Ascending aorta (tissue), 2 donors: ENCODE data around the gene CDHR5. TPM values are rescaled to one million over a fixed set of nuclear protein-coding genes. Genes with fewer than 3 reads are reported as not detected.

Source experiments
- DNase-seq, 2 donors: peaks; one replicate each; pipeline ENCODE4 v3.0.0-alpha.2; 2019; ENCODE audit warnings: low spot score in 2 of 2
- H3K27ac ChIP-seq, 2 donors: fragments of 200-600 bp; sonication (generic); one replicate each; pipeline ENCODE4 v1.5.1; 2016 to 2017; ENCODE audit warnings: mild to moderate bottlenecking in 1 of 2
- H3K27me3 ChIP-seq: fragments of 200-600 bp; sonication (generic); one replicate; pipeline ENCODE4 v1.5.1; 2017
- H3K36me3 ChIP-seq, 2 donors: fragments of 200-600 bp; sonication (generic); one replicate each; pipeline ENCODE4 v1.5.1; 2016
- H3K4me1 ChIP-seq, 2 donors: fragments of 200-600 bp; sonication (generic); one replicate each; pipeline ENCODE4 v1.5.1; 2016 to 2017; ENCODE audit warnings: mild to moderate bottlenecking in 1 of 2
- H3K4me3 ChIP-seq, 2 donors: fragments of 200-600 bp; sonication (generic); one replicate each; pipeline ENCODE4 v1.5.1; 2016 to 2017; ENCODE audit warnings: mild to moderate bottlenecking in 1 of 2
- H3K9me3 ChIP-seq, 2 donors: fragments of 200-600 bp; sonication (generic); one replicate each; pipeline ENCODE4 v1.5.1; 2016
- intact Hi-C: fragments of 100-400 bp; cut with DNase I; formaldehyde crosslinking; loops from one replicate; pipeline ENCODE4 v1.15.1; 2023
- total RNA-seq: library from RNA; depleted of rRNA; stranded (reverse); fragments of >200 nt; gene quantifications from one replicate; pipeline ENCODE4 v1.1.0, GENCODE V29; 2016
- TF ChIP-seq, protein P1 (sequence below), 3 experiments: fragments of 200-600 bp in 2 of 3; fragments of 450-650 bp in 1 of 3; sonication (generic) in 2 of 3; IDR thresholded peaks; one replicate each; pipeline ENCODE4 v1.5.1; 2016 to 2019; ENCODE audit warnings: antibody characterized with exemption in 3 of 3, mild to moderate bottlenecking in 1 of 3, moderate library complexity in 1 of 3

CDHR5 gene
- total RNA-seq, 1 donor from 2014 or later: 5.0 TPM

DNA sequence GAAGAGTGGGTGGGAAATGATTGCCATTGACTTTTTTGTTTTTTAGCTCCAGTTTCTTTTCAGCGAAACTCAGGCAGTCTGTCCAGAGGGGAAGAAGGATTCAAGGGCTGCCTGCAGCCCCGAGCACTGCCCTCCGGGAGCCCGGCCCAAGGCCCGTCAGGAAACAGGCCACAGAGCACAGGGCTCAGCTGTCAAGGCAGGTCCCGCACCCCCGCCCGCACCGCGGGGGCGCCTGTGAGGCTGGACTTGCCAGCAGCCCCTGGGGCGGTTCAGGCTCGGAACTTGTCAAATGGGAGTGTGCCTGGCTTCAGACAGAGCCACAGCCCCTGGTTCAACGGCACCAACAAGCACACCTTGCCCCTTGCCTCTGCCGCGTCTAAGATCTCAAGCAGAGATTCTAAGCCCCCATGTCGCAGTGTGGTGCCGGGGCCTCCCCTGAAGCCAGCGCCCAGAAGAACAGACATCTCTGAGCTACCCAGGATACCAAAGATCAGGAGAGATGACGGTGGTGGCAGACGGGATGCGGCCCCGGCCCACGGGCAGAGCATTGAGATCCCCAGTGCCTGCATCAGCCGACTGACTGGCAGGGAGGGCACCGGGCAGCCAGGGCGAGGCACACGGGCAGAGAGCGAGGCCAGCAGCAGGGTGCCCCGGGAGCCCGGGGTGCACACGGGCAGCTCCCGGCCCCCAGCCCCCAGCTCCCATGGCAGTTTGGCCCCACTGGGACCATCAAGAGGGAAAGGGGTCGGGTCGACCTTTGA is 17.6 kb downstream of the CDHR5 start:
- intact Hi-C loops: no loop called here
- H3K9me3 ChIP-seq: no peaks in the 10 kb centered on the region
- H3K36me3 ChIP-seq: peaks cover 97 to 98% of the 10 kb centered on the region in 2 donors
- DNase-seq: no peak
- no peaks in the 10 kb centered on the region for H3K27me3 ChIP-seq
- TF ChIP-seq, protein P1, sequence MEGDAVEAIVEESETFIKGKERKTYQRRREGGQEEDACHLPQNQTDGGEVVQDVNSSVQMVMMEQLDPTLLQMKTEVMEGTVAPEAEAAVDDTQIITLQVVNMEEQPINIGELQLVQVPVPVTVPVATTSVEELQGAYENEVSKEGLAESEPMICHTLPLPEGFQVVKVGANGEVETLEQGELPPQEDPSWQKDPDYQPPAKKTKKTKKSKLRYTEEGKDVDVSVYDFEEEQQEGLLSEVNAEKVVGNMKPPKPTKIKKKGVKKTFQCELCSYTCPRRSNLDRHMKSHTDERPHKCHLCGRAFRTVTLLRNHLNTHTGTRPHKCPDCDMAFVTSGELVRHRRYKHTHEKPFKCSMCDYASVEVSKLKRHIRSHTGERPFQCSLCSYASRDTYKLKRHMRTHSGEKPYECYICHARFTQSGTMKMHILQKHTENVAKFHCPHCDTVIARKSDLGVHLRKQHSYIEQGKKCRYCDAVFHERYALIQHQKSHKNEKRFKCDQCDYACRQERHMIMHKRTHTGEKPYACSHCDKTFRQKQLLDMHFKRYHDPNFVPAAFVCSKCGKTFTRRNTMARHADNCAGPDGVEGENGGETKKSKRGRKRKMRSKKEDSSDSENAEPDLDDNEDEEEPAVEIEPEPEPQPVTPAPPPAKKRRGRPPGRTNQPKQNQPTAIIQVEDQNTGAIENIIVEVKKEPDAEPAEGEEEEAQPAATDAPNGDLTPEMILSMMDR (IDR thresholded peaks at IDR 0.05): no peak
- H3K4me3 ChIP-seq: no peak overlapping the region
- H3K4me1 ChIP-seq: no peaks in the 10 kb centered on the region
- H3K27ac ChIP-seq: no peak overlapping the region

DNA sequence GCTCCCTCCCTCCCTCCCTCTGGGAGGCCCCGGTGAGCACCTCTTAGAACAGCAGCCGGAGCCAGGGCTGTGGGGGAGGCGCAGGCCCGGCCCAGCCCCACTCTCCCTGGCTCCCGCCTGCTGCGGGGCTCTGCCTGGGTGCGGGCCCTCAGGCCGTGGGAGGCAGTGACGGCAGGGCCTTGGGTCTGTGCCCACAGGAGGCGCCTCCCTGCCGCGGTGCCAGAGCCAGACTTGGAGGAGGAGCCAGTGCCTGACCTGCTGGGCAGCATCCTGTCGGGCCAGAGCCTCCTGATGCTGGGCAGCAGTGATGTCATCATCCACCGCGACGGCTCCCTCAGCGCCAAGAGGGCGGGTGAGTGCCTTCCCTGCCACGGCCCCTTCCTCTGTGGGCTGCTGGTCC is 18.5 kb downstream of the CDHR5 start:
- H3K4me3 ChIP-seq: no peak overlapping the region
- no peaks in the 10 kb centered on the region for H3K4me1 ChIP-seq
- no peak overlapping the region for H3K27ac ChIP-seq
- H3K9me3 ChIP-seq: no peaks in the 10 kb centered on the region
- TF ChIP-seq, protein P1 (IDR thresholded peaks at IDR 0.05): no peak
- no peaks in the 10 kb centered on the region for H3K27me3 ChIP-seq
- no peak for DNase-seq
- intact Hi-C loops: no loop called here
- peaks cover 98 to 100% of the 10 kb centered on the region in 2 donors for H3K36me3 ChIP-seq

DNA sequence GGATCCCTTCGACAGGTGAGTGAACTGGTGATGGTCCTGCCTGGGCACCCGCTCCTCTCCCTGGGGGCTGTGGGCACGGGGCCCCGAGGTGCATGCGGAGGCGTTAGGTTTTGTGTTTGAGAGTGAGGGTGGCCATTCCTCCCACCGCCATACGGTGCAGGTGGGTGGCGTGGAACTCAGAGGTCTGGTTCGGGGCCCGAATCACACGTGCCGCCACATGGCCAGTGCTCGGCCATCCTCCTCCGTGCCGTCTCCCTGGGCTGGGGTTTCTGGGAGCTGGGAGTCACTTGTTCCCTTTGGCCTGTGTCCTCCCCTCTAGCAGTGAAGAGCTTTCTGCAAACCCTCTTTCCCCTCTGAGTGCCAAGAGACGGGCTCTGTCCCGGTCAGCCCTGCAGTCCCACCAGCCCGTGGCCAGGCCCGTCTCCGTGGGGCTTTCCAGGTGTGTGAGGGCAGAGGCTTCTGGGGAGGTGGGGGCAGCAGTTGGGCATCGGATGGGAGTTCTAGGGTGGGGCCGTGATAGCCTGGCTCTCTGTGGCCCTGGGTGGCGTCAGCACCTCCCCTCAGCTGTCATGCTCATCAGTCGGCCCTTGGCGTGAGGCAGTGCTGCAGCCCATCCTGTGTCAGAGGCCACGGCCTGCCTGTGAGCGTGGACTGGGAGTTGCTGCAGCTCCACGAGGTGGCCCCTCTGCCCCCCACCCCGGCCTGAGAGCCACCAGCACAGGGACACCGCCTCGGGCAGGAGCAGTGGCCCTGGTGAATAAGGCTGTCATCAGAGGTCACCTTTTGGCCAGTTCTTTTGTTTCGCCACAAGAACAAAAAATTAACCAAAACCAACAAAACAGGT is 19.2 kb downstream of the CDHR5 start:
- H3K4me3 ChIP-seq: no peak overlapping the region
- no peaks in the 10 kb centered on the region for H3K9me3 ChIP-seq
- H3K27ac ChIP-seq: no peak overlapping the region
- TF ChIP-seq, protein P1 (IDR thresholded peaks at IDR 0.05): no peak
- DNase-seq: no peak
- intact Hi-C loops: no loop called here
- H3K27me3 ChIP-seq: no peaks in the 10 kb centered on the region
- H3K4me1 ChIP-seq: no peaks in the 10 kb centered on the region
- peaks cover 97 to 100% of the 10 kb centered on the region in 2 donors for H3K36me3 ChIP-seq

DNA sequence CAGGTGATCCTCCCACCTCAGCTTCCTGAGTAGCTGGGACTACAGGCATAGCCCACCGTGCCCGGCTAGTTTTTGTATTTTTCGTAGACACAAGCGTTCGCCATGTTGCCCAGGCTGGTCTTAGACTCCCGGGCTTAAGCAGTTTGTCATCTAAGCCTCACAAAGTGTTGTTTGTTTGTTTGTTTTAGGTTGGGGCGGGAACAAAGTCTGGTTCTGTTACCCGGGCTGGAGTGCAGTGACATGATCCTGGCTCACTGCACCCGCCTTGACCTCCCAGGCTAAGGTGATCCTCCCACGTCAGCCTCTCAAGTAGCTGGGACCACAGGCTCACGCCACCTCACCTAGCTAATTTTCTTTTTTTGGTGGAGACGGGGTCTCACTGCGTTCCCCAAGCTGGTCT is 21.6 kb downstream of the CDHR5 start:
- Histone ChIP-seq H3K36me3 (peaks cover 94 to 98% of the 10 kb centered on the region in 2 donors), H3K4me3 (no peak overlapping the region), H3K9me3 (no peaks in the 10 kb centered on the region), H3K27ac (no peak overlapping the region), H3K4me1 (no peaks in the 10 kb centered on the region), H3K27me3 (no peaks in the 10 kb centered on the region)
- intact Hi-C loops: no loop called here
- TF ChIP-seq, protein P1 (IDR thresholded peaks at IDR 0.05): no peak
- DNase-seq: no peak

DNA sequence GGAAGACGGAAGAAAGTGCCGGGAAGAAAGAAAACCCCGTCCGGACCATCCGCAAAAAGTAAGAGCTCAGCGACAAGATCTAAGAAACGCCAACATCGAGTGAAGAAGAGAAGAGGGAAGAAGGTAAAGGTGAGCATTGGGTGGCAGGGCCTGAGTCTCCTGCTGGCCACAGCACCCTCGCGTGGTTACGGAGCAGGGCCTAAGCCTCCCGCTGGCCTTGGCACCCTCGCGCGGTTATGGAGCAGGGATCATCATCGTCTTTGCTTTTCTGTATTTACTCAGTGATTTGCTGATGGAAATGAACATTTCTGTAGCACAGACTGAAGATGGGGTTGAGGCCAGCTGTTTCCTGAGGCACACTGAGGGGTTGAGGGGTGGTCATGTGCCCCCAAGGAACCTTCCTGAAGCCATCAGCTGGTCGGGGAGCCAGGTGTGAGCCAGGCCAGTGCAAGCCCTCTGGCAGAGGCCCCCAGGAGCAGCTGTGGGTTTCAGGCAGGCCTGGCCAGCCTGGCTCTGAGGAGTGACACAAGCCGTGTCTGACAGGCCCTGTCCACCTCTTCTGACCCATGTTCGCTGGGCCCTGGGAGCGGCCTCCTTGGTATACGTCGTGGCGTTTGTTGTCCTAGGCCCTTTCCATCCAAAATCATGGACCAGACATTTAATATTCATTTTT is 23.0 kb downstream of the CDHR5 start:
- Histone ChIP-seq H3K27ac (no peak overlapping the region), H3K9me3 (no peaks in the 10 kb centered on the region), H3K36me3 (peaks cover 94 to 98% of the 10 kb centered on the region in 2 donors), H3K4me3 (no peak overlapping the region), H3K4me1 (no peaks in the 10 kb centered on the region), H3K27me3 (no peaks in the 10 kb centered on the region)
- TF ChIP-seq, protein P1 (IDR thresholded peaks at IDR 0.05): no peak
- DNase-seq: no peak
- intact Hi-C loops: no loop called here
